PC-3 (cell line): ENCODE data around the gene GTSF1L.

ENCODE experiments used
- CTCF ChIP-seq: fragments of 300-600 bp; sonication (generic); conservative IDR thresholded peaks from 2 replicates; pipeline ENCODE4 v1.5.1; 2017; ENCODE audit warnings: antibody characterized with exemption, low read depth, mild to moderate bottlenecking, low read length
- EZH2 ChIP-seq: fragments of 300-600 bp; sonication (generic); IDR thresholded peaks from one replicate; pipeline ENCODE4 v1.6.1; 2017; ENCODE audit warnings: antibody characterized with exemption, mild to moderate bottlenecking, low read length; ENCODE audit not compliant: unreplicated experiment
- EZH2phosphoT487 ChIP-seq: fragments of 300-600 bp; sonication (generic); IDR thresholded peaks from 2 replicates; pipeline ENCODE4 v1.6.1; 2018; ENCODE audit warnings: mild to moderate bottlenecking, antibody characterized with exemption, low read length, borderline replicate concordance

GRCh38 chr20:43691928-43692524, 34.8 kb downstream of the GTSF1L start:
- TF ChIP-seq CTCF = peak; percentile 87
- no peak for TF ChIP-seq EZH2
- no peak for TF ChIP-seq EZH2phosphoT487
